COLO668 (cell line): ENCODE data around the gene XRN2.

Source experiments
- DNase-seq: peaks from one replicate; lab custom pipeline; 2025; ENCODE audit not compliant: unreplicated experiment; lab: John Stamatoyannopoulos, UW

The XRN2 gene

DNA sequence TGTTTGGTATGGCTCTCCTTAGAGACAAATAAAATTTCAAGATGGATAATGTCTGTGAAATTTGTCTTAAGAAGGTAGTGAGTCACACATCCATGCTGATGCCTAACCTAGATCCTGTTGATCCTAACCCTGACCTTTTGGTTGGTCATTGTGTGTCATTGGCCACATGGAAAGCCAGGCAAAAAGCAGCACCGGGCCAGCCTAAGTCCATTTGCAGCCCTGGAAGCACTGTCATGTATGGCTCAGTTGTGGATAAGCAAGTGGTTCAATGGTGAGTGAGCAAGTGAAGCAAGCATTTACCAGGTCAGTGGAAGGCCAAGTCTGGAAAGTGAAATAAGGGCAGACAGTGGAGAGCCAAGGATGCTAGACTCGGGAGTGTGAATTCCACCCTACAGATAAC lies 12.1 kb upstream of the XRN2 start:
- DNase-seq: no peak

DNA sequence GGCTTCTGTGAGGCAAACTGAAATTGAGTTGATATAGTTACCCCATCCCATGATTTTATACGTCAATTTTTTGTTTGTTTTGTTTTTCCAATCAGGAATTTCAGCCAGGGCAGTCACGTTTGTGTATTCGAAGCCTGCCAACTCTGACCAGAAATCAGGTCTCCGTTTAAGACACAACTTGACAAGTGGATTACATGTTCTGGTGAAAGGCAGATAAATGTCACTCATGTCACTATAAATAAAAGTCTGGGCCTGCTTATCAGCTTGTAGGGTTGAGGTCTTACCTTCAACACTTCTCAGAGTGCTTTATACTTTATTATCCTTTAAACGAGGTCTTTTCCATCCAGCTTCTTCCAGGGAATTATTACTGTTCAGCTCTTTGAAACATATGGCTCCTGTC lies 8.4 kb upstream of the XRN2 start:
- no peak for DNase-seq

- no peak for DNase-seq
Measured at GRCh38 chr20:21301940-21302663, 1.0 kb upstream of the XRN2 start.

DNA sequence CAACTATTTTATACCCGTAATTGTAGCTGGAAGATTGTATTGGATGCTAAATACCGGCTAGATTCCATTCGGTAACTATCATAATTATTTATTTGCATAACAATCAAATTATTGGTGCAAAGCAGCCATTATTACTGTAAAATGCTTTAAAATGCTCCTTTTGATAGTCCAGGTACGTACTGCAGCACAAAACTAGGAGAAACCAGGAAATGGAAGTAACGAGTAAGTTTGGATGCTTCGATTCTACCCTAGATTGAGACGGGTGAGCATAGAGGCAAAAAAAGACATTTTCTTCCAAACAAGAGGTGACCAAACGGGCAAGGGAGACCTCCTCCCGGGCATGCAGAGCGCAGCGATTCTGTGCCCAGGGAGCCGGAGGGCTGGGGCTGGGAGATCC lies 469 bp upstream of the XRN2 start:
- DNase-seq: no peak

DNA sequence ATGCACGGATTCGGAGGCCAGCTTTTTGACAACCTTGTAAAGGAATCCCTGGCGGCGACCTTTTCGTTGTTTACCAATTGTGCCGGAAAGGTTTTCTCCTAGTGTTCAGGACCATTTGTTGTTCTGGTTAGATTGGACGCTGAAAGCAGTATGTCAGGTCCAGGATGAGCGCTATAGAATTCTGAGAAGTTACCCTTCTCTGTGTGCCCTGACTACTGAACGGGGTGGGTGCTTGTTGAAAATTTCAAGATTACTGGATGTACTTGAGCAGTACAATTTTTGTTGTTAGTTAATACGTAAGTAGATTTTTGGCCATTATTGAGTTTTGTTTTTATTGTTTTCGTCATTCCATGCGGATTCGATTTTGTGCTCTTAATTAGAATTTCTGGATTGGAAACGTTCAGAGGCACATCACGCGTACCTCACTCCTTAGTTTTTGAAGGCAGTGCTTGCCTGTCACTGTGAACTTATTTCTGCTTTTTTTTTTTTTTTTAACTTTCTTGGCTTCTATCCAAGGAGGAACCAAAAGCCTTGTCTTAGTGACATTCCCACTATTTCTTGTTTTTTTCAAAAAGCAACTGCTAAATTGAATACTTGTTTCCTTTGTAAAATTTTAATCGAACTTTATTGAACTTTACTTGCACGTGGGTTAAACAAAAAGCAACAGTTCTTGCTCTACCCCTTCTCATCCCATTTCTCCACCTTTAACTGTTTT lies 898 bp downstream of the XRN2 start:
- DNase-seq: no peak

DNA sequence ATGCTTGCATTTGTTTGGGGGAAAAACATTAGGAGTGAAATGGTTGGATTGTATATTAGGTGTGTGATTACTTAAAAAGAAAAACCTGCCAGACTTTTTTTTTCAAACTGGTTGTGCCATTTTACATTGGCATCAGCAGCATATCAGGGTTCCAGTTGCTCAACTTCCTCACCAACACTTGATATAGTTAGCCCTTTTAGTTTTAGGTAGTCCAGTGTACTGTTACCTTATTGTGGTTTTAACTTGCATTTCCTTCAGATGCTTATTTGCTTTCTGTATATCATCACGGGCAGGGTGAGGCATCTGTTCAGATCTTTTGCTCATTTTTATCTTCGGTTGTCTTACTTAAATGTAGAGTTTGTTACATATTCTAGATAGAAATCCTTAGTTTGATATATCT lies 5.2 kb downstream of the XRN2 start:
- DNase-seq: no peak

DNA sequence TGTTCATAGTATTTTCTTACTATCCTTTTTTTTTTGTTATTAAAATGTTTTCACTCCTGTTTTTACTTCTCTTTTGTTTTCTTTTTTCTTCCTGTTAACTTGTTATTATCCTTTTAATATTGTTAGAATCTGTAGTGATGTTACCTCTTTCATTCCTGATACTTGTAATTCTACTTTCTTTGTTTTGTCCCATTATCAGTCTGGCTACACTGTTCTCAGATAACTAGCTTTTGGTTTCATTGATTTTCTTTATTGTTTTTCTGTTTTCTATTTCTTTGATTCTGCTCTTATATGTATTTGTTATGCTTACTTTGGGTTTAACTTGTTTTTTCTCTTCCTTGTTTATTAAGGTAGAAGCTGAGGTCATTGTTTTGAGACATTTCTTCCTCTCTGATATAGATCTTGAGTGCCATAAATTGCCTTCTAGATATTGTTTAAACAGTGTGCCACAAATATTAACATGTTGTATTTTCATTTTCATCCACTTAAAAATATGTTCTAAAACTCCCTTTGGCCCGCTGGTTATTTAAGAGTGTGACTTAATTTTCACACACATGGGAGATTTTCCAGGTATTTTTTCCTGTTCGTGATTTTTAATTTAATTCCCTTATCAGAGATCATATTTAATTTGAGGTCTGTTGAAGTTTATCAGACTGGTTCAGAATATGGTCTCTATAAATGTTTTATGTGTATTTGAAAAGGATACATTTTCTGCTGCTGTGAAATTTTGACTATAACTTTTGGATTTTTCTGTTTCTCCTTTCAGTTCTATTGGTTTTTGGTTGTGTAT lies 6.7 kb downstream of the XRN2 start:
- DNase-seq: no peak

- no peak for DNase-seq
Measured at GRCh38 chr20:21312813-21313474, 9.8 kb downstream of the XRN2 start.

GRCh38 chr20:21315138-21315537 lies 12.0 kb downstream of the XRN2 start:
- no peak for DNase-seq

- DNase-seq: no peak
Measured at GRCh38 chr20:21322083-21322710, 19.1 kb downstream of the XRN2 start.

- no peak for DNase-seq
Measured at GRCh38 chr20:21322921-21323331, 19.8 kb downstream of the XRN2 start.

DNA sequence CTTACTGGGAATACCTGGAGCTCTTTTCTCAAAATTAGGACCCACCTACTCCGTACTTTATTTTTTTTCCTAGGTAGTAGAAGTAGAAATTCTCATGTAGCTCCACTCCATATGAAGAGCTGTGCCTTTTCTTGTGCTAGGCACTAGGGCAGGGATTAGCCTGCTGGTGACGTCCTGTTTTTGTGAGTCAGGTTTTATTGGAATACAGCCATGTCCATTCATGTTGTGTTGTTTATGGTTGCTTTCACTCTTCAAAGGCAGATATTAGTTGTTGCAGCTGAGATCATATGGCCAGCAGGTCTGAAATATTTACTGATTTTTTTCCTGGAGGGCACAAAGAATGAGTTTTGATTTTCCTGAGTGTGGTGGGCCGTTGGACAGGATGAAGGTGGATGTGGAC lies 20.5 kb downstream of the XRN2 start:
- DNase-seq: no peak

DNA sequence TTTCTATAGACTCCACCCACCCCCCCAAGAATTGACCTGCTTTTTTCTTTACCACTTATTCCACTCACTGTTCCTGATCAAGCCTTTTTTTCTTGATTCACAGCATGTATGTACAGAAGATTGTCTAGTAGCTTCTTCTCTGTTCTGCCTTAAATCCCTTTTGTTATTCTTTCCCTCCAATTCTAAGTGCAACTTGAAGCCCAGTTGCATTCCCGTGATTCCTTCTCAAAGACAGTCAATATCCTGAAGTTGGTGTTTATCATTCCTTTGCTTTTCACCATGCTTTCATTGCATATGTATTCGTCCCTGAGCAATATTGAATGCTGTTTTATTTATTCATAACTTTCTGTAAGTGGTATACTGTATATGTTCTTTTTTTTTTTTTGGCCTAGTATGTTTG lies 21.0 kb downstream of the XRN2 start:
- DNase-seq: no peak

DNA sequence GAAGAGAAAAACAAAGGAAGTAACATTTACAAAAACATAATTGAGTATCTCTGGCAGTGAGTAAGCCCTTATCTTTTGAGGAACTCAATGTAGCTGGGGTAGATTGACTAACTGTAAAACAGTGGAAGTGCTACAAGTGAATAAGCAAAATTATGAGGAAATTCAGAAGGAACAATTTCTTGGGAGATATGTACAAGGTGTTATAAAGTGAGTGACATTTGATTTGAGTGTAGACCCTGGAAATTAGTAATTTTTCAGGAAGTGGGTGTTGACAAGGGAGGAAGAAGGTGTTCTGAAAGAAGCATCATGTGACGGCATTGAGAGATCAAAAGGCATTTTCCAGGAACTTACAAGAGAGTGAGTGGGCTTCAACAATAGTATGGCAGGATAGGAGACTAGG lies 22.2 kb downstream of the XRN2 start:
- DNase-seq: no peak

GRCh38 chr20:21326700-21327099 lies 23.6 kb downstream of the XRN2 start:
- no peak for DNase-seq

DNA sequence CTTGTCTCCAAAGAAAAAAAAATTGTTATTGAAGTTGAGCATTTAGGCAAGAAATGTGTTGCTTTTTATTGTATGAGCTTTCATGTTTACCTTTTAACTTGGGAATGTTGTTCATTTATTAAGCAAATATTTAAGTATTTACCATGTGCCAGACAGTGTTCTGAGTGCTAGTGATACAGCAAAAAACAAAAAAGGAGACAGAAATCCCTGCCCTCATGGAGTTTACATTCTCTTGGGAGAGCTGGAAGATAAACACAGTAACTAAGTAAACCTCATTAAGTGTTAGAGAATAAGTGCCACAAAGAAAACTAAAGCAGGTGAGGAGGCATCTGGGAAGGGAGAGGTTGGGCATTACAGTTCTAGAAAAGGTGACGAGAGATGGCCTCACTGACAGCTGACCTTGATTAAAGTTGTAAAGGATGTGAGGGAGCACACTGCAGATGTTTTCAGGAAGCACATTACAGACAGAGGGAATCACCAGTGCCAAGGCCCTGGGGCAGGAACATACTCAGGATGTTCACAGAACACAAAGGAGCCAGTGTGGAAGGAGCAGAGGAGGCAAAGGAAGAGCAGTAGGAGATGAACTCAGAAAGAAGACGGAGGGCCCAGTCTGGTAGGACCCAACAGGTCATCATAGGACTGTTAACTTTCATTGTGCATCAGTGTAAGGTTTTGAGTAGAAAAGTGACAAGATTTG lies 33.5 kb downstream of the XRN2 start:
- DNase-seq: no peak

- DNase-seq: no peak
Measured at GRCh38 chr20:21338291-21338690, 35.2 kb downstream of the XRN2 start.

DNA sequence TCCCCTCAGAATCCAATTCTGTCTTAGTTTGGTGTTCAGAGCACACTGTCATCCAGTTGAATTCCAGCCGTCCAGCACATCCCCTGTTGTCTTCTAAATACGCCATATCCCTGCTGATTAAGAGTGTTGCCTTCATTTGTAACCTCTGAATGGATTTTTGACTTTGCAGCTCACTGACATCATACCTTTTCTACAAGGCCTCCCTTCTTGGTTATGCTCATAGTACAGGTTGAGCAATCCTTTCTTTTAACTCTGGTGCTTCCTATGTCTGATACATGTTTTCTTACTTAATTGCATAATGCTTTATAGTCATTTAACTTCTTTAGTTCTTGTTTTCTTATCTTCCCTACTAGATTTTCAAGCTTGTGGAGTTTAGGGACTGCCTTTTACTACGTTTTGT lies 36.4 kb downstream of the XRN2 start:
- no peak for DNase-seq

DNA sequence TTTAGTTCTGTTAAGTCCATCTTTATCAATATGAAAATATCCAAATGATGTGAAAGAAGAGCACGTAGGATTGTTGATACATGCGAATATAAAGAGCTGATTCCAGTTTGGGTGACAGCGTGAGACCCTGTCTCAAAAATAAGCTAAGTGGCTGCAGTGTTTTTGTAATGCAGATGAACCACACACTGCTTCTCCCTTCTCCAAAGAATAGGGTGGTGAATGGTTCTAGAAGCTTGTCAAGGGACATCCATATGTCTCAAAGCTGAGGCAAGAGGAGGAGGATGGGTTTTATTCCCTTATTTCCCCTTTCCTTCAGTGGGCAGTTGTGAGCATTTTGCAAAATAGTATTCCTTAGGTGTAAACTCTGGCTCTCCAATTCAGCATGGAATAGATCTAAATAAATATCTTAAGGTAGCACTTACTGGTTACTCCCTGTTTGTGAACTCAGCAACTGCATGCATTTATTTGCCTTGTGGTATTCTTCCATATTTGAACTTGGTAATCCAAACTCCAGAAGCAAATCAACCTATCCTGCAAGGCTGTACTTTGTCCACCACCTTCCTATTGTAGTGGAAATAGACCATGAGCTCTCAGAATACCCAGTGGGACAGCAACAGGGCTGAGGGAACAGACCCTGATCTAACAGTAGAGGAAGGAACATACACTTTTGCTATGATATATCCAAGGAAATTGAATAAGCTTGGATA lies 38.0 kb downstream of the XRN2 start:
- DNase-seq: no peak
